ENCODE data around the gene GCK.
"Not testable (repeated sequence)": the region's sequence is repeated elsewhere in the genome, so short reads cannot be mapped to it uniquely, and the experiment has no call there.

The GCK gene

GRCh38 chr7:44208085-44208484, 18.8 kb upstream of the GCK start:
- in situ Hi-C loops (cut with MboI; ENCODE audit: low sequenced_read_pairs) = no loop called here

- in situ Hi-C loops (cut with MboI; ENCODE audit: low sequenced_read_pairs) = no loop called here
Measured at GRCh38 chr7:44206008-44206407, 16.8 kb upstream of the GCK start.

DNA sequence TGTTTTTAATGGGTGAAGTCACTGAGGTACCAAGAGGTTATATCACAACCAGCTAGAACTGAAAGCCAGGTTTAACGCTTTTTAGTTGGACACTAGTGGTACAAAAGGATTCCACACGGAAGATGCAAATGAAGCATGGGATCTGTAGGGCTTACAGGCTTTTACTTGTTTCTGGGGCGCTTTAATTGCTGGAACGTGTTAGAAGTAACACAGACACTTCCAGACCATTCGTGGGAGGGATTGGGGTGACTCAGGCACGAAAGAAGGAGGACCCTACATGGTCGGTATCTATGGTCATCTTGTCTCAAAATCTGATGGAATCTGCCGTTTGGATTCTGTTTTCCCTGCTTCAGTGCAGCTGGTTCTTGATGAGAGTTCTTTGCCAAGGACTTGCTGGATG, 12.6 kb upstream of the GCK start:
- in situ Hi-C loops (cut with MboI; ENCODE audit: low sequenced_read_pairs) = no loop called here

- in situ Hi-C loops (cut with MboI; ENCODE audit: low sequenced_read_pairs) = no loop called here
Measured at GRCh38 chr7:44200699-44201461, 11.6 kb upstream of the GCK start, which contains the start of gene YKT6. YKT6 (plus strand) TSS chr7:44200978; CDS start chr7:44201136, 158 bp downstream.

DNA sequence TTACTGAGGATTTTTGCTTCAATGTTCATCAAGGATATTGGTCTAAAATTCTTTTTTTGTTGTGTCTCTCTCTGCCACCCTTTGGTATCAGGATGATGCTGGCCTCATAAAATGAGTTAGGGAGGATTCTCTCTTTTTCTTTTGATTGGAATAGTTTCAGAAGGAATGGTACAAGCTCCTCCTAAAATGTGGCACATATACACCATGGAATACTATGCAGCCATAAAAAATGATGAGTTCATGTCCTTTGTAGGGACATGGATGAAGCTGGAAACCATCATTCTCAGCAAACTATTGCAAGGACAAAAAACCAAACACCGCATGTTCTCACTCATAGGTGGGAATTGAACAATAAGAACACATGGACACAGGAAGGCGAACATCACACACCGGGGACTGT, 10.9 kb upstream of the GCK start:
- in situ Hi-C loops (cut with MboI; ENCODE audit: low sequenced_read_pairs) = not testable (repeated sequence)

DNA sequence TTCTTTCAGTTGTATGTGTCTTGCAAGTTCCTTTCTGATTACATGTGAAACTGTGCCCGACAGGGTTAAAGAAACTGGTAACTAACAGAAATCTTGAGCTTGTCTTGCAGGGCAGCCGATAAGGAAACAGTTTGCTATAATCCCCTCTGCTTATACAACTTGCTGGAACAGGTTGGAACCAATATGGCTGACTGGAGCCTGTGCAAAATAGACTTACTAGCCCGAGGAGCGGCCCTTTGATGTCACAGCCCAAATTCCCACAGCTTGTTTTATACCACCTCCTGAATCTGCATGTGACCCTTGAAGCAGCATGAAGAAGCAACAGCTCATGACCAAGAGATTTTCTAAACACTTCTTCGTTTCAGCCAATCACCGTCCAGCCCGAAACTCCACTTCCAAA, 8.2 kb upstream of the GCK start:
- in situ Hi-C loops (cut with MboI; ENCODE audit: low sequenced_read_pairs) = no loop called here

DNA sequence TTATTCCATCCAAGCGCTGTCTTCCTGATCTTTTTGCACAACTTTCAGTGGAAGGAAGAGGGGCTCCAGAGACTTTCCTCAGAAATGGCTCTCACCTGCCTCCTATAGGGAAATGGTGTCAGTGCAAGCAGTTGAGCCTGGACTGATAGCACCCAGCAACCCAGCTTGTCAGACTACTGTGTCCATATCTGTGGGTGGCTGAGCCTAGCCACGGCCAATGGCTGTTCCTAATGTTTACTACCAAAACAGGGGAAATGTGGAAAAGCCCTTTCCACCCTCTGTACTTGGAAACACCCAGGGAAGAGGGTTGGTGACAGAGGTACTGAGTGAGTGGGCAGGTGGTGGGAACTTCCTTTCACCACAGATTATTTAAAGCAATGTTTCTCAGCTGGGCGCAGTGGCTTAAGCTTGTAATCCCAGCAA, 7.2 kb upstream of the GCK start:
- in situ Hi-C loops (cut with MboI; ENCODE audit: low sequenced_read_pairs) = no loop called here

- in situ Hi-C loops (cut with MboI; ENCODE audit: low sequenced_read_pairs) = no loop called here
Measured at GRCh38 chr7:44195889-44196288, 6.7 kb upstream of the GCK start.

DNA sequence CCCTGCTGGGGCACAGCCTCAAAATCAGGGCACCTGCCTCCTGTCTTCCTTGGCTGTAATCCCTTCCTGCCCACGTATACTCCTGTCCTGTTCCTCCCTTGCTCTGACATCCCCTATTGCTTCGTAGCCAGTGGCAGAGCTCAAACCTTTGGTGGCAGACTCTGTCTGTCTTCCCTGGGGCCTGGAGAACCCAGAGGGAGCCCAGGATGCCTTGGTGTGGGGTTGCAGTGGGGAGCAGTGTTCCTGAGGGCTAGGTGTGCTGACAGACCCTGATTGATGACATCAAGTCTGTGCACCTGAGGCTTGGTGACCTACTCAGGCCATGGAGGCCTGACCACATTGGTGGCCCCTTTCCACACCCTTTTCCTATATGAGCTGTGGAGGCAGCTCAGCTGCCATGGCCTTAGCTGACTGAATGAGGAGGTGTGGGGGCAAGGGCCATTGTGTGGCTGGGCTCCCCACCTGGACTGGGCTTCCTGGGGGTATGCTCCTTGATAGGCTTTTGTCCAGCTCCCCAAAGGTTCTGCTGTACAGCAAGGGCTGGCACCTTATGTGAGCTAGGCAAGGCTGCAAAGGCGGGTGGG, 5.4 kb upstream of the GCK start:
- in situ Hi-C loops (cut with MboI; ENCODE audit: low sequenced_read_pairs) = no loop called here

DNA sequence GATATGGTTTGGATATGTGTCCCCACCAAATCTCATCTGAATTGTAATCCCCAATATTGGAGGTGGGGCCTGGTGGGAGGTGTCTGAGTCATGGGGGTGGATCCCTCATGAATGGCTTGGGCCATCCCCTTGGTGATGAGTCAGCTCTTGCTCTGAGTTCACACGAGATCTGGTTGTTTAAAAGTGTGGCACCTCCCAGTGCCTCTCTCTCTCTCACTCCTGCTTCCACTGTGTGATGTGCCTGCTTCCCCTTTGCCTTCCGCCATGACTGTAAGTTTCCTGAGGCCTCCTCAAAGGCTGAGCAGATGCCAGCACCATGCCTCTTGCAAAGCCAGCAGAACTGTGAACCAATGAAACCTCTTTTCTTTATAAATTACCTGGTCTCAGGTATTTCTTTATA, 4.8 kb upstream of the GCK start:
- in situ Hi-C loops (cut with MboI; ENCODE audit: low sequenced_read_pairs) = no loop called here

DNA sequence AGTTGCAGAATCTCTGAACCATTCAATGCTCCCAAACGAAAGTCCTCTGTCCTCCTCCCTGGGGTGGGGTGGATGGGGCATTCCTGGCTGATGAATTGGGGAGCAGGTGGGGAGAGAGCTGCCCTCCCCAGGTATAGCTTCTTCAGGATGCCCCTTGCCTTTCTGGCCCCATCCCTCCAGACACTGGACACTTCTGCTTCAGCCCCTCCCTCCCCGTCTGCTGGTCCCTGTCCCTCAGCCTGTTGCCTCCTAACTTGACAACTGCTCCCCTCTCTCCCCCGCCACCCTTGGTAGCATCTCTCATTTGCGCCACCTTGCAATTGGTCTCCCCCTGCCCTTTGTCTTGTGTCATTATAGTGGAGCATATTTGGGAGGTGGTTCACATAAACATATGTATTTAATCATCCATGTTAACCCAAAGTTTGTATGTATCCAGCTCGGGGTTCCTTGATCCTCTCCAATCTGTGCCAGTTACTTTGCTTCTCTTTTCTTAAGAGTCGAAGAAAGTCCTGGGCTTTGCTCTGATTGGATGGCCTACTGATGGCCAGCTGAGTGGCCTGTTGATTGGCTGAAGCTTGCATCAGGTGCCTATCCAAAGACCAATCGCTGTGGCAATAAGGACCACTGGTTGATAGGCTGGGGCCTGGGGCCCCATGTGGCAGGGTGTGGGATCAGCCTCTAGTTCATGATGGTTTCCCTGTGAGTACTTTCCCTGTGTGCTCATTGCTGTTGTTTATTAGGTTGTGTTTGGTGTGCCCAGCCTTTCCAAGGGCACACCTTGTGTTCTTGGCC, 4.0 kb upstream of the GCK start:
- in situ Hi-C loops (cut with MboI; ENCODE audit: low sequenced_read_pairs) = no loop called here

DNA sequence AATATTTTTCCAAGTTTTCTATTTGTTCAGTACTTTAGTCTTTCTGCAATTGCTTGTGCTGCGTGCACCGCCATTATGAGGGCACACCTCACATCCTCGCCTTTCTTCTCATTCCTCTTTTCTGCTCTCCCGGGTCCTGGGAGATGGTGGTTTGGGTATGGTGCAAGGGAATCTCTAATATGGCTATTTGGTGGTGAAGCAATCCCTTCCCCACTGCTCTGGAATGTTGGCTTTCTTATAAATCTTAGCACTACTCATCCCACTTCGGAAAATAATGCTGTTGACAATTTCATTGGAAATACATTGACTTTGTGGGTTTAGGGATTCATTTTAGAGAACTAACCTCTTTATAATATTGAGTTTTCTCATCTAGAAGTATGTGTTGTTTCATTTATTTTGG, 1.9 kb upstream of the GCK start:
- in situ Hi-C loops (cut with MboI; ENCODE audit: low sequenced_read_pairs) = no loop called here

DNA sequence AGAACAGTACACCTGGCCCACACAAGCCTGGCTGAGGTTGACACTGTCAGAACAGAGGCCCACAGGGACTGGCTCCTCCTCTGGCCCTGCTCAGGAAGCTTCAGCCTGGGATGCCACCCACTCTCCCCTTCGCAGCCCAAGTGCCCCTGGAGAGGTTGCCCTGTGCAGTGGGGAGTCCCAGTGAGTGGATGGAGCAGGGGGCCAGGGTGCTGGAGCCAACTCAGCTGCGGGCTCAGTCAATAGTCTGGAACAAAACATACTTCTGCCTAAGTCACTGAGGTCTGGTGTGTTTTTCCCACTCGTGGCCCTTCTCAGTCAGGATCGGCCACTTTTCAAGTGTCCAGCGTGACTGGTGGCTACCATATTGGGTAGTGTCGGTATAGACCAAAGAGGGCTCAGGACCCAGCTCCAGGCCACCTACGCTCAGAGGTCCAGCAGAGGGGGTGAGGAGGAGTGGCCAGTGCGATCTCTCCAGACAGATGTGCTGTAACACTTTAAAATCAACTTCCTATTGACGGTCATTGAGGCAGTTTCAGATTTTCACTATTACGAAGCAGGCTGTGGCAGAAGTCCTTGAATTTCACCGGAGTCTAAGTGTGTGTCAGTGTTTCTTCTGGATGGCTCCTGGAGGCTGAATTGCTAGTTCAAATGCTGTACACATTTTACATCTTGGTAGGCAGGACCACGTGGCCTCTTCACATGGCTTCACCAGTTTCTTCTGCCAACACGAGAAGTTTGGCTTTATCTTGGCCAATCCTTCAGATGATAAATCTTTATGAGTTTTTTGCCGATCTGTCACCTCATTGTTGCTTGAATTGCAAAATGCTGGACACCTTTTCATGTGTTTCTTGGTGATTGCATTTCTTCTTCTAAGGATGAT, 994 bp upstream of the GCK start:
- in situ Hi-C loops (cut with MboI; ENCODE audit: low sequenced_read_pairs) = no loop called here

- in situ Hi-C loops (cut with MboI; ENCODE audit: low sequenced_read_pairs) = no loop called here
Measured at GRCh38 chr7:44188480-44189225, 586 bp downstream of the GCK start.

DNA sequence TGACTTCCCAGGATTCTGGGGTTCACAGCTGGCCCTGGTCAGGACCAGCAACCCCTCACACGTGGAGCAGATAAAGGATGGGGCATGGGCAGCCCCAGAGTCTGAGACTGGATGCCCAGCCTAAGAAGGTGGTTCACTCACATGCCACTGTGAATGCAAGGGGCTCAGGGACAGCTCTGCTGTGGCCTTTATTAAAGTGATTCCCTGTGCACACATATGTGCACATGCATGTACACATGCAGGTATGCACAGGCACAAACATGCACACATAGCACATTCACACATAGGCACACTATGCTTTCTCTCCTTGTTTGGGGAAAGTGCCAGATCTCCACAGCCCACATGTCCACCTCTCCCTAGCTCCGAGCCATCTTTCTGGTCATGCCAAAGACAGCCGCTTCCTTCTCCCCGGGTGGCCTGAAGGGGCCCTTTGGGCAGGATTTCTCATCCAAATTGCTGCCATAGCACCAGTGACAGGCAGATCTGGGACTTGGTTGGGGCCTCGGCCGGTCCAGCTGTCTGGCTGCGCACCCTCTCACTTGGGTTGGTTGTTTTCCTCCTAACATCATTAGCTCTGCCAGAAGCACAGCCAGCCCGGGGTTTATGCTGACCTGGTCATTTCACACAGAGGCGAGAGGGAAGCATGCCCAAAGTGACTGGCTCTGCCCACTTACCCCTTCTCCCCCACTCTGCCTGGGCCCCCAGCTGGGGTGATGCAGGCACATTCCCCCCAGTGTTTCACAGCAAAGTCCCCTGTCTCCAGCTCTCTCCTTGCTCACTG, 1.4 kb downstream of the GCK start:
- in situ Hi-C loops (cut with MboI; ENCODE audit: low sequenced_read_pairs) = no loop called here

GRCh38 chr7:44186736-44187135, 2.5 kb downstream of the GCK start:
- in situ Hi-C loops (cut with MboI; ENCODE audit: low sequenced_read_pairs) = no loop called here

GRCh38 chr7:44185729-44186128, 3.5 kb downstream of the GCK start:
- in situ Hi-C loops (cut with MboI; ENCODE audit: low sequenced_read_pairs) = no loop called here

DNA sequence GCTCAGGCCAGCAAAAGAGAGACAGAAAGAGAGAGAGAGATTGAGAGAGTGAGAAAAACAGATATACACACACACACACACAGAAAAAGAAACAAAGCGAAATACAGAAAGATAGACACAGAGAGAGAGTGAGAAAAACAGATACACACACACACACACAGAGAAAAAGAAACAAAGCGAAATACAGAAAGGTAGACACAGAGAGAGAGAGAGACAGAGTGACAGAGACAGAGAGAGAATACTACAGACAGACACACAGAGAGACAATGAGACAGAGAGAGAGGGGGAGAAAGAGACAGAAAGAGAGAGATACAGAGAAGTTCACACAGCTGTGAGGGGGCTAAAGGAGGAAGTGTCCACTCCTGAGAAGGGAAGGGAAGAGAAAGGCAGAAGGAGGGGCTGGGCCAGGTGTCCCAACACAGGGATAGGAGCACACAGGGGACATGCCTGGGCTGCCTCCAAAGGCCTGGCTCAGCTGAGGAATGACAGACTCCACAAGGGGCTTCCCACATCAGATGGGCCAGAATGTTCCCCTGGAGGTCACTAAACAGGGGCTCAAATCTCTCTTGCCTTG, 4.3 kb downstream of the GCK start:
- in situ Hi-C loops (cut with MboI; ENCODE audit: low sequenced_read_pairs) = no loop called here

DNA sequence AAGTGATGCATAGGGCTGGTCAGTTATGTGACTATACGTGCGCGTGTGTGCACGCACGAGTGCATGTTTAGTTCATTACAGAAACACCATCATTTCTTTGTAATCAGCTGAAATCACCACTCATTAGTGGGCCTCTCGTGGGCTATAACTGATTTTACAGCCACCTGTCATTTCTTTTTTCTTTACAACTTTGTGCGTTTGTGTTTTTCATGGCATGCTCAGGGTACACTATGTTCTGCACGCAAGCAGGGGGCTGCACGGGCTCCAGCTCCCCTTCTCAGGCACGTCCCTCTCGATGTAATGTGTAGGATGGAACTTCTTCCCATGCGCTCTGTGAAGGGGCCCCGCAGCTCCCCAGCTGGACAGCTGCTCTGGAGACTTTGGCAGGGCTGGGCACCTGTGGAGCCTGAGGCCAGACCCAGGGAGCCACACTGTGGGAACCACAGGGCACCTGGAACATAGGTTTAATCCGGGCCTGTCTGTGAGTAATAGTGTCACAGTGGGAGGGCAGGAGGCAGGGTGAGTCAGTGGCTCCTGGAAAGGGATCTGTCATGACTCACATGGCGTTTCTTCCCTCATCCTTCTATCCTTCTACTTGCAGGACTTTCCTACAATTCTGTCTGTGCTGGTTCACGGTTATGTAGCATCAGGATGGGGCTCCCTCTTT, 4.9 kb downstream of the GCK start:
- in situ Hi-C loops (cut with MboI; ENCODE audit: low sequenced_read_pairs) = no loop called here

All from HL-60/S4 treated with retinoic acid at 250 ng/mL for 4 days and 3 days (cell line).